GM18520 (cell line): ENCODE results near the gene KRTAP10-10.
"Not testable (repeated sequence)": the region's sequence is repeated elsewhere in the genome, so short reads cannot be mapped to it uniquely, and the experiment has no call there.

Source experiments
- ATAC-seq: cut with Tn5 transposase; IDR thresholded peaks from one replicate; pipeline ENCODE4 v1.9.1; 2021; ENCODE audit not compliant: unreplicated experiment

KRTAP10-10 gene

GRCh38 chr21:44681152-44681551 lies 44.0 kb downstream of the KRTAP10-10 start:
- no peak for ATAC-seq

GRCh38 chr21:44681861-44682579 lies 44.9 kb downstream of the KRTAP10-10 start, which contains the start of gene KRTAP12-1:
TSS of gene KRTAP12-1 (minus strand) at chr21:44682163. CDS start at chr21:44682123, 40 bp downstream.
- ATAC-seq = no peak

- no peak for ATAC-seq
Observed at GRCh38 chr21:44682580-44683151, 45.5 kb downstream of the KRTAP10-10 start.

- no peak for ATAC-seq
Observed at GRCh38 chr21:44684077-44684476, 46.9 kb downstream of the KRTAP10-10 start.

GRCh38 chr21:44684483-44684882 lies 47.3 kb downstream of the KRTAP10-10 start:
- no peak for ATAC-seq

GRCh38 chr21:44685050-44685449 lies 47.9 kb downstream of the KRTAP10-10 start:
- ATAC-seq = not testable (repeated sequence)

- ATAC-seq = no peak
Observed at GRCh38 chr21:44686000-44686781, 49.0 kb downstream of the KRTAP10-10 start.

GRCh38 chr21:44686843-44687561 lies 49.8 kb downstream of the KRTAP10-10 start:
- ATAC-seq = no peak

- no peak for ATAC-seq
Observed at GRCh38 chr21:44687671-44688070, 50.5 kb downstream of the KRTAP10-10 start.
